K562 (cell line): ENCODE measurements around the gene CYCS. TPM values are rescaled to one million over a fixed set of nuclear protein-coding genes. Genes with fewer than 3 reads are reported as not detected.

ENCODE experiments used
- ATAC-seq: fragments of 200-7000 bp; cut with Tn5 transposase; 3 replicates; pipeline ENCODE4 v1.9.1; 2020; ENCODE audit warnings: moderate library complexity
- BruUV-seq: library from RNA; stranded (reverse); fragments of 400-500 nt; replicated peaks from 2 replicates; lab custom pipeline; 2021; lab: Mats Ljungman, UMichigan
- CTCF ChIA-PET: fragments of 300-600 bp; formaldehyde crosslinking; extraction: SDS; loops from one replicate; lab custom pipeline; 2021; ENCODE audit warnings: low intra/inter-chr PET ratio; lab: Yijun Ruan, JAX
- POLR2A ChIA-PET: fragments of 300-600, 350-650 bp; sonication (Branson Sonifier 250); formaldehyde crosslinking; extraction: SDS; loops from one replicate; lab custom pipeline; 2021; ENCODE audit warnings: antibody characterized with exemption, inconsistent platforms; lab: Yijun Ruan, JAX
- DNase-seq, 4 experiments: peaks; one replicate each; pipeline versions ENCODE4 v3.0.0 to v3.0.0-alpha.2; 2011 to 2018; ENCODE audit warnings: low spot score in 3 of 4, mixed read lengths in 3 of 4; ENCODE audit errors: extremely low read depth in 1 of 4
- FAIRE-seq: peaks from 2 replicates; lab custom pipeline; 2011; peaks lifted over from hg19 to GRCh38; lab: Jason Lieb, UNC
- H2AFZ ChIP-seq: 2 replicates; pipeline ENCODE4 v1.6.0; 2011; ENCODE audit warnings: low read depth, low read length, control low read depth, inconsistent platforms
- H3K27ac ChIP-seq: fragments of 200-600 bp; 3 replicates; pipeline ENCODE4 v1.8.0; 2011; ENCODE audit warnings: low read depth, mild to moderate bottlenecking, control low read depth, inconsistent platforms, low read length, moderate library complexity, mixed read lengths; ENCODE audit errors: extremely low read depth
- H3K27me3 ChIP-seq, 2 experiments: fragments of 300-600 bp in 1 of 2; 2 replicates in 1 of 2; 3 replicates in 1 of 2; pipeline versions ENCODE4 v1.6.0 to v1.8.0; 2011; ENCODE audit warnings: inconsistent platforms in 2 of 2, low read length in 2 of 2, mild to moderate bottlenecking in 1 of 2, mixed read lengths in 1 of 2, moderate library complexity in 1 of 2; ENCODE audit not compliant: control insufficient read depth in 2 of 2, insufficient read depth in 2 of 2
- H3K36me3 ChIP-seq: fragments of 300-600 bp; 3 replicates; pipeline ENCODE4 v1.8.0; 2011; ENCODE audit warnings: mild to moderate bottlenecking, low read length, inconsistent platforms; ENCODE audit not compliant: control insufficient read depth, insufficient read depth
- H3K4me1 ChIP-seq, 2 experiments: fragments of 200-600 bp in 1 of 2; replicated peaks in 1 of 2; 2 replicates in 1 of 2; 3 replicates in 1 of 2; pipeline versions ENCODE4 v1.5.1 to v1.8.0; 2011; ENCODE audit warnings: inconsistent platforms in 2 of 2, low read length in 2 of 2, mild to moderate bottlenecking in 1 of 2, mixed read lengths in 1 of 2, moderate library complexity in 1 of 2; ENCODE audit not compliant: control insufficient read depth in 2 of 2, insufficient read depth in 2 of 2
- H3K4me2 ChIP-seq: 2 replicates; pipeline ENCODE4 v1.6.1; 2011; ENCODE audit warnings: low read length, control low read depth, inconsistent platforms, mixed read lengths; ENCODE audit not compliant: insufficient read depth
- H3K4me3 ChIP-seq: fragments of 200-600 bp; sonication (generic), shearing (Covaris generic); 2 replicates; pipeline ENCODE4 v1.5.1; 2016; ENCODE audit warnings: control low read depth, inconsistent platforms
- H3K79me2 ChIP-seq: fragments of 200-600 bp; 3 replicates; pipeline ENCODE4 v1.8.0; 2011; ENCODE audit warnings: low read length, inconsistent platforms; ENCODE audit not compliant: control insufficient read depth, insufficient read depth
- H3K9ac ChIP-seq, 2 experiments: 2 replicates each; pipeline versions ENCODE4 v1.6.0 to v1.6.1; 2011; ENCODE audit warnings: low read depth in 2 of 2, low read length in 2 of 2, control low read depth in 1 of 2, inconsistent platforms in 1 of 2, mild to moderate bottlenecking in 1 of 2, mixed read lengths in 1 of 2; ENCODE audit not compliant: insufficient read depth in 1 of 2
- H3K9me1 ChIP-seq: one replicate; pipeline ENCODE4 v1.6.0; 2011; ENCODE audit warnings: inconsistent platforms, mild to moderate bottlenecking, low read length, moderate library complexity; ENCODE audit not compliant: control insufficient read depth, insufficient read depth
- H3K9me3 ChIP-seq: replicated peaks from 2 replicates; pipeline ENCODE4 v1.5.1; 2011; ENCODE audit warnings: low read depth, low read length, inconsistent platforms; ENCODE audit not compliant: control insufficient read depth, insufficient read depth
- H4K20me1 ChIP-seq: replicated peaks from 2 replicates; pipeline ENCODE4 v1.6.1; 2011; ENCODE audit warnings: low read length, inconsistent platforms, mixed read lengths; ENCODE audit not compliant: control insufficient read depth, insufficient read depth
- ATF1 ChIP-seq, 2 experiments: fragments of 450-650 bp in 1 of 2; IDR thresholded peaks; 2 replicates each; pipeline ENCODE4 v1.6.1; 2016; ENCODE audit warnings: missing compliant biosample characterization in 1 of 2, missing genetic modification characterization in 1 of 2
- GTF2A2 ChIP-seq: IDR thresholded peaks from 2 replicates; pipeline ENCODE4 v1.6.1; 2016; ENCODE audit warnings: mild to moderate bottlenecking, missing genetic modification characterization, missing compliant biosample characterization
- SPI1 ChIP-seq: IDR thresholded peaks from 2 replicates; pipeline ENCODE4 v1.6.1; 2011; ENCODE audit warnings: low read depth, low read length, control low read depth, borderline replicate concordance
- TCF3 ChIP-seq: sonication (generic); formaldehyde crosslinking; IDR thresholded peaks from 2 replicates; pipeline ENCODE4 v1.4.0; 2020; ENCODE audit warnings: mild to moderate bottlenecking, missing genetic modification reagents
- ZNF785 ChIP-seq: fragments of 250-450 bp; sonication (Bioruptor Pico); IDR thresholded peaks from 2 replicates; pipeline ENCODE4 v1.4.0; 2020; ENCODE audit warnings: mild to moderate bottlenecking
- WGBS: fragments of 100-300 bp; shearing (Covaris generic); methylation state at CpG from one replicate; pipeline ENCODE4 v1.1.6; 2016; ENCODE audit warnings: low coverage, mixed read lengths; ENCODE audit not compliant: insufficient coverage; ENCODE audit errors: missing lambda C conversion rate; 5-methylcytosine and 5-hydroxymethylcytosine counted together
- in situ Hi-C: fragments of 300-500 bp; cut with MboI; formaldehyde crosslinking; loops from 4 replicates; pipeline ENCODE4 v1.15.0; 2018; ENCODE audit warnings: inconsistent platforms, mixed read lengths
- intact Hi-C: fragments of 100-400 bp; cut with micrococcal nuclease; formaldehyde crosslinking; loops from 2 replicates; pipeline ENCODE4 v1.14.2; 2022
- polyA plus RNA-seq, 8 experiments: library from polyadenylated mRNA; depleted of rRNA in 4 of 8; stranded (reverse) in 5 of 8; unstranded in 3 of 8; fragments of >200 nt; fragmentation: Nextera tagmentation in 2 of 8; fragmentation: Illumina TruSeq in 1 of 8; extraction: Ambion mirVana in 2 of 8; extraction: Trizol in 1 of 8; gene quantifications; 2 replicates each; pipeline versions ENCODE4 v1.2.1 to v1.2.3, GENCODE V29; 2011 to 2014; ENCODE audit warnings: inconsistent platforms in 1 of 8, missing spikeins in 1 of 8
- total RNA-seq, 7 experiments: library from RNA; depleted of rRNA in 6 of 7; stranded (reverse); fragments of >200 nt in 6 of 7; fragmentation: Illumina TruSeq in 2 of 7; extraction: Trizol in 2 of 7; gene quantifications; 2 replicates each; pipeline versions ENCODE4 v1.2.1 to v1.2.3, GENCODE V29; 2011 to 2021; ENCODE audit warnings: low replicate concordance in 1 of 7
- TF ChIP-seq, protein P1 (sequence below), 2 experiments: fragments of 450-650 bp; formaldehyde crosslinking in 1 of 2; IDR thresholded peaks; 2 replicates each; pipeline versions ENCODE4 v1.4.0 to v1.6.1; 2014 to 2020; ENCODE audit warnings: mild to moderate bottlenecking in 2 of 2, borderline replicate concordance in 1 of 2, low read depth in 1 of 2

The CYCS gene
- total and polyA plus RNA-seq, 9 of the 15 experiments (the other 6 are each of a cell fraction or from before 2014, with no cell fraction given) = 206 to 1,425 (median 438) TPM

DNA sequence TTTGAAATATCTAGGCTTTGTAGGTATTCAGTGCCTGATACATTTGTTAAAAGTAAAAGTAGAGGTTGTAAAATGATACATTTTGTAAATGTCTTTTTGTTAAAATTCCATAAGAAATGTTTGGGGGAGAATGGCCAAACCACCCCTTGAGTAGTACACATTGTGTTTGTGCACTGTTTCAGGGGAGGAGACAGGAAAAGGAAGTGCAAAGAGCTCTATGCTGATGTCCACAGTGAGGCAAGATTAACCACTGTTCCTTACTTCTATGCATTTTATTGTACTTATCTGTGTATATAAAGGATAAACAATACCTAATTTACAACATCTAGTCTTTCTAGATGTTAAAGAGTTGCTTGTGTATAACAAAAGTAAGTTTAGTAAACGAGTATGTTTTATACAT is 7.4 kb upstream of the CYCS start:
- no peak overlapping the region for H3K4me2 ChIP-seq
- H3K79me2 ChIP-seq = no peaks in the 10 kb centered on the region
- ATAC-seq (peak; percentile 65; the same call in 2 of the 3 replicates), FAIRE-seq (no peak), DNase-seq (no peak)
- peak overlapping the region; percentile 51 for H2AFZ ChIP-seq
- no peak overlapping the region for H3K4me3 ChIP-seq
- 6% methylated on average over 1 of the region's 1 CpG for WGBS
- intact Hi-C loops (no loop called here), in situ Hi-C loops (no loop called here)
- no peaks in the 10 kb centered on the region; the same call in 2 of the 3 replicates for H3K36me3 ChIP-seq
- H3K9me3 ChIP-seq = no peaks in the 10 kb centered on the region; the same call in 1 of the 2 replicates
- H3K4me1 ChIP-seq = peaks cover 0 to 3% of the 10 kb centered on the region in 2 experiments; a peak in 2 of 5 replicates
- no peaks in the 10 kb centered on the region for H4K20me1 ChIP-seq
- H3K27ac ChIP-seq = no peak overlapping the region
- no peak overlapping the region for H3K9ac ChIP-seq
- BruUV-seq = no TSS peak
- no peaks in the 10 kb centered on the region for H3K27me3 ChIP-seq
- no peaks in the 10 kb centered on the region for H3K9me1 ChIP-seq
- TF ChIP-seq ZNF785 (no peak), SPI1 (peak; percentile 50; the same call in 1 of the 2 replicates), TCF3 (no peak)
- TF ChIP-seq, all 486 proteins: peak for 1
- ChIA-PET POLR2A (interaction anchor here (1.3 to 1.4 kb wide), 2 partner anchors 9 to 10 kb away, joined by 3 read pairs; no protein-coding TSS in a partner anchor), CTCF (no interaction called here)

DNA sequence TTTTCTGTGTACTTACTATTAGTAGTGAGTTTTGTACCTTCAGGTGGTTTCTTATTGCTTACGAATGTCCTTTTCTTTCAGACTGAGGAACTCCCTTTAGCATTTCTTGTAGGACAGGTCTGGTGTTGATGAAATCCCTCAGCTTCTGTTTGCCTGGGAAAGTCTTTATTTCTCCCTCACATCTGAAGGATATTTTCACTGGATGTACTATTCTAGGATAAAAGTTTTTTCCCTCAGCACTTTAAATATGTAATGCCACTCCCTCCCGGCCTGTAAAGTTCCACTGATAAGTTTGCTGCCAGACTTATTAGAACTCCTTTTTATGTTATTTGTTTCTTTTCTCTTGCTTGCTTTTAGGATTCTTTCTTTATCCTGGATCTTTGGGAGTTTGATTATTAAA is 1.7 kb upstream of the CYCS start:
- 61% methylated on average over 2 of the region's 2 CpGs for WGBS
- H3K4me2 ChIP-seq = no peak overlapping the region
- H3K9me3 ChIP-seq = no peaks in the 10 kb centered on the region; the same call in 1 of the 2 replicates
- no peak overlapping the region for H3K4me3 ChIP-seq
- FAIRE-seq = no peak
- ChIA-PET POLR2A (interaction anchor here (1.1 to 1.2 kb wide), 3 partner anchors 9 to 14 kb away, joined by 3 to 4 read pairs (median 4); no protein-coding TSS in a partner anchor), CTCF (no interaction called here)
- peak overlapping the region in 1 of 2 experiments; percentile 28; a peak in 1 of 4 replicates for H3K9ac ChIP-seq
- no TSS peak for BruUV-seq
- in situ Hi-C loops = no loop called here
- H3K27ac ChIP-seq = no peak overlapping the region; the same call in 2 of the 3 replicates
- peaks cover 28% of the 10 kb centered on the region for H3K36me3 ChIP-seq
- no peaks in the 10 kb centered on the region for H3K9me1 ChIP-seq
- H3K4me1 ChIP-seq = peaks cover 1 to 2% of the 10 kb centered on the region in 2 experiments; a peak in 2 of 5 replicates
- intact Hi-C loops = no loop called here
- H3K79me2 ChIP-seq = peaks cover 37% of the 10 kb centered on the region
- no peaks in the 10 kb centered on the region for H3K27me3 ChIP-seq
- peaks cover 7% of the 10 kb centered on the region for H4K20me1 ChIP-seq
- no peak for DNase-seq
- no peak for ATAC-seq
- peak overlapping the region; percentile 78 for H2AFZ ChIP-seq
- TF ChIP-seq, protein P1, sequence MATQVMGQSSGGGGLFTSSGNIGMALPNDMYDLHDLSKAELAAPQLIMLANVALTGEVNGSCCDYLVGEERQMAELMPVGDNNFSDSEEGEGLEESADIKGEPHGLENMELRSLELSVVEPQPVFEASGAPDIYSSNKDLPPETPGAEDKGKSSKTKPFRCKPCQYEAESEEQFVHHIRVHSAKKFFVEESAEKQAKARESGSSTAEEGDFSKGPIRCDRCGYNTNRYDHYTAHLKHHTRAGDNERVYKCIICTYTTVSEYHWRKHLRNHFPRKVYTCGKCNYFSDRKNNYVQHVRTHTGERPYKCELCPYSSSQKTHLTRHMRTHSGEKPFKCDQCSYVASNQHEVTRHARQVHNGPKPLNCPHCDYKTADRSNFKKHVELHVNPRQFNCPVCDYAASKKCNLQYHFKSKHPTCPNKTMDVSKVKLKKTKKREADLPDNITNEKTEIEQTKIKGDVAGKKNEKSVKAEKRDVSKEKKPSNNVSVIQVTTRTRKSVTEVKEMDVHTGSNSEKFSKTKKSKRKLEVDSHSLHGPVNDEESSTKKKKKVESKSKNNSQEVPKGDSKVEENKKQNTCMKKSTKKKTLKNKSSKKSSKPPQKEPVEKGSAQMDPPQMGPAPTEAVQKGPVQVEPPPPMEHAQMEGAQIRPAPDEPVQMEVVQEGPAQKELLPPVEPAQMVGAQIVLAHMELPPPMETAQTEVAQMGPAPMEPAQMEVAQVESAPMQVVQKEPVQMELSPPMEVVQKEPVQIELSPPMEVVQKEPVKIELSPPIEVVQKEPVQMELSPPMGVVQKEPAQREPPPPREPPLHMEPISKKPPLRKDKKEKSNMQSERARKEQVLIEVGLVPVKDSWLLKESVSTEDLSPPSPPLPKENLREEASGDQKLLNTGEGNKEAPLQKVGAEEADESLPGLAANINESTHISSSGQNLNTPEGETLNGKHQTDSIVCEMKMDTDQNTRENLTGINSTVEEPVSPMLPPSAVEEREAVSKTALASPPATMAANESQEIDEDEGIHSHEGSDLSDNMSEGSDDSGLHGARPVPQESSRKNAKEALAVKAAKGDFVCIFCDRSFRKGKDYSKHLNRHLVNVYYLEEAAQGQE (IDR thresholded peaks at IDR 0.05; ENCODE audit: borderline replicate concordance) = no peak
- TF ChIP-seq, protein P1 (CRISPR knock-in tag; IDR thresholded peaks at IDR 0.05; ENCODE audit: low read depth) = no peak
- TF ChIP-seq ATF1 (CRISPR knock-in tag; IDR thresholded peaks at IDR 0.05) = no peak
- TF ChIP-seq ATF1 (tag; IDR thresholded peaks at IDR 0.05) = no peak
- no peak for TF ChIP-seq GTF2A2 (tag)
